NCI-H526 (cell line): Measurements from ENCODE around the gene CPNE5.
"Not testable (repeated sequence)": the region's sequence is repeated elsewhere in the genome, so short reads cannot be mapped to it uniquely, and the experiment has no call there.

ENCODE experiments used
- DNase-seq, 2 experiments: peaks; one replicate each; lab custom pipeline; 2025; lab: John Stamatoyannopoulos, UW

CPNE5 gene

GRCh38 chr6:36814249-36814648, 25.0 kb downstream of the CPNE5 start:
- DNase-seq: no peak

GRCh38 chr6:36813526-36813925, 25.7 kb downstream of the CPNE5 start:
- no peak for DNase-seq

- DNase-seq: not testable (repeated sequence)
Observed at GRCh38 chr6:36813047-36813446, 26.2 kb downstream of the CPNE5 start.

- DNase-seq: no peak
Observed at GRCh38 chr6:36809941-36810803, 29.1 kb downstream of the CPNE5 start.

- DNase-seq: no peak
Observed at GRCh38 chr6:36809156-36809555, 30.1 kb downstream of the CPNE5 start.

- DNase-seq: no peak
Observed at GRCh38 chr6:36808634-36809033, 30.6 kb downstream of the CPNE5 start.

GRCh38 chr6:36807750-36808149, 31.5 kb downstream of the CPNE5 start:
- no peak for DNase-seq

GRCh38 chr6:36807143-36807542, 32.1 kb downstream of the CPNE5 start:
- no peak for DNase-seq

GRCh38 chr6:36805917-36806316, 33.3 kb downstream of the CPNE5 start:
- DNase-seq: no peak

- DNase-seq: no peak
Observed at GRCh38 chr6:36805096-36805797, 34.0 kb downstream of the CPNE5 start.

GRCh38 chr6:36804563-36804962, 34.7 kb downstream of the CPNE5 start:
- DNase-seq: no peak

GRCh38 chr6:36803908-36804307, 35.3 kb downstream of the CPNE5 start:
- DNase-seq: no peak

GRCh38 chr6:36803482-36803881, 35.8 kb downstream of the CPNE5 start:
- no peak for DNase-seq

GRCh38 chr6:36800223-36801076, 38.8 kb downstream of the CPNE5 start:
- no peak for DNase-seq

GRCh38 chr6:36798852-36799251, 40.4 kb downstream of the CPNE5 start:
- no peak for DNase-seq

- DNase-seq: no peak
Observed at GRCh38 chr6:36797653-36798052, 41.6 kb downstream of the CPNE5 start.

- no peak for DNase-seq
Observed at GRCh38 chr6:36797055-36797454, 42.2 kb downstream of the CPNE5 start.

- no peak for DNase-seq
Observed at GRCh38 chr6:36794713-36795065, 44.6 kb downstream of the CPNE5 start.

GRCh38 chr6:36793913-36794712, 45.1 kb downstream of the CPNE5 start:
- DNase-seq: peak; percentile 44 to 71

GRCh38 chr6:36793296-36793912, 45.8 kb downstream of the CPNE5 start:
- DNase-seq: peak in 1 of 2 experiments; percentile 66

GRCh38 chr6:36791521-36792135, 47.6 kb downstream of the CPNE5 start:
- DNase-seq: no peak
